HFF-Myc (cell line): ENCODE data around the gene LARGE1.

Source experiments
- DNase-seq: peaks from one replicate; pipeline ENCODE4 v3.0.0-alpha.2; 2011; ENCODE audit warnings: low read depth; ENCODE audit errors: extremely low read depth
- H3K4me3 ChIP-seq: replicated peaks from 2 replicates; pipeline ENCODE4 v1.5.1; 2011; ENCODE audit warnings: low read depth, mild to moderate bottlenecking, control low read depth, low read length
- CTCF ChIP-seq: IDR thresholded peaks from 2 replicates; pipeline ENCODE4 v1.5.1; 2012; ENCODE audit warnings: mild to moderate bottlenecking, low read depth, low read length, control low read depth; ENCODE audit errors: missing control alignments

LARGE1 gene

GRCh38 chr22:33538277-33538885 lies 381.9 kb downstream of the LARGE1 start:
- no peak for DNase-seq
- no peak for TF ChIP-seq CTCF
- H3K4me3 ChIP-seq = no peak overlapping the region

GRCh38 chr22:33537059-33537458 lies 383.2 kb downstream of the LARGE1 start:
- no peak for TF ChIP-seq CTCF
- DNase-seq = no peak
- no peak overlapping the region for H3K4me3 ChIP-seq

- no peak for DNase-seq
- no peak overlapping the region for H3K4me3 ChIP-seq
- no peak for TF ChIP-seq CTCF
These were observed 384.1 kb downstream of the LARGE1 start for GRCh38 chr22:33535937-33536875.

GRCh38 chr22:33529424-33530113 lies 390.7 kb downstream of the LARGE1 start:
- no peak for DNase-seq
- no peak overlapping the region for H3K4me3 ChIP-seq
- no peak for TF ChIP-seq CTCF

GRCh38 chr22:33528183-33528582 lies 392.1 kb downstream of the LARGE1 start:
- TF ChIP-seq CTCF = no peak
- H3K4me3 ChIP-seq = no peak overlapping the region
- no peak for DNase-seq

- no peak for DNase-seq
- TF ChIP-seq CTCF = no peak
- no peak overlapping the region for H3K4me3 ChIP-seq
These were observed 393.7 kb downstream of the LARGE1 start for GRCh38 chr22:33526434-33527107.
